IPS-20b (cell line): ENCODE measurements around the gene PPP2R3B.
"Not testable (repeated sequence)": the region's sequence is repeated elsewhere in the genome, so short reads cannot be mapped to it uniquely, and the experiment has no call there.

ENCODE experiments used
- H3K27ac ChIP-seq: one replicate; pipeline ENCODE4 v1.5.1; 2013; ENCODE audit warnings: low read length
- H3K27me3 ChIP-seq: 2 replicates; pipeline ENCODE4 v1.6.1; 2013; ENCODE audit warnings: mild to moderate bottlenecking, low read length, inconsistent platforms; ENCODE audit not compliant: insufficient read depth
- H3K36me3 ChIP-seq: 2 replicates; pipeline ENCODE4 v1.6.1; 2013; ENCODE audit warnings: low read depth, mild to moderate bottlenecking, inconsistent platforms, low read length, moderate library complexity; ENCODE audit not compliant: insufficient read depth
- H3K4me1 ChIP-seq: 2 replicates; pipeline ENCODE4 v1.6.1; 2013; ENCODE audit warnings: mild to moderate bottlenecking, control low read depth, inconsistent platforms, low read length, moderate library complexity; ENCODE audit not compliant: insufficient read depth
- H3K4me3 ChIP-seq: 2 replicates; pipeline ENCODE4 v1.5.1; 2013; ENCODE audit warnings: mild to moderate bottlenecking, low read length, inconsistent platforms
- H3K9ac ChIP-seq: 2 replicates; pipeline ENCODE4 v1.6.1; 2013; ENCODE audit warnings: low read depth, mild to moderate bottlenecking, inconsistent platforms, low read length, moderate library complexity
- H3K9me3 ChIP-seq: 2 replicates; pipeline ENCODE4 v1.6.1; 2013; ENCODE audit warnings: mild to moderate bottlenecking, low read depth, low read length, inconsistent platforms; ENCODE audit not compliant: insufficient read depth

Gene PPP2R3B

DNA sequence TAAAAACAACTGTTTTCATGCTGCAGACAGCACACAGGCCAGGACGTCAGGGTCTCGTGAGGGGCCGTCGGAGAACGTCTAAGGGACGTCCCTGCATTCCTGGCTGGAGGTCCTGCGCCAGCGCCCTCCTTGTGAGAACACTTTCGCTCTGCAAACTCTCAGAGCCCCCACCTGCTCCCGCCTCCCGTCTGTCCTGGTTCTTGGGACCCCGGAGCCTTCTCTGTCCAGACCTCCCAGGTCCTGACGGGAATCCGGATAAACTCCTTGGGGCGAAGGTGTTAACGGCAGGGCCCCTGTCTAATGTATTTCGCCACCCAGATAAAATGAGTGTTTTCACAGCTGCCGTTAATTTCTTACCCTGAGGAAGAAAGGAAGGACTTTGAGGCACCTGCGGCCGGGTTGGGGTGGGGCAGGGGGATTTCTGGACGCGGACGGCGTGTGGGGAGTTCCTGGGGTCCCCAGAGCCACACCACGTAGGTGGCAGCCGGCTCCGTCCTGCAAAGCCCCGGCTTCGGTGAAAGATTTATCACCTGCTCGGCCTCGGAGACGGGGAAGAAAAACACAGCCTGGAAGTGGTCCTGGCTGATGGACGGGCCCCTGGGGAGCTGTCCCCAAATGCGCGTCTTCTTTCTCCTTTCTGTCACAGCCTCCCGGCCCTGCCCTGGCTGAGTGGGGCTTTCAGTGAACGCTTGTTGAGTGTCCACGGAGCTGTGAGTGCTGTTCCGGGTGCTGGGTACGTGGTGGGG is 35.1 kb upstream of the PPP2R3B start:
- no peaks in the 10 kb centered on the region for H3K9me3 ChIP-seq
- no peak overlapping the region for H3K4me3 ChIP-seq
- H3K27ac ChIP-seq: no peak overlapping the region
- no peak overlapping the region for H3K9ac ChIP-seq
- H3K27me3 ChIP-seq: peaks cover 2% of the 10 kb centered on the region
- no peaks in the 10 kb centered on the region for H3K36me3 ChIP-seq
- H3K4me1 ChIP-seq: no peaks in the 10 kb centered on the region

DNA sequence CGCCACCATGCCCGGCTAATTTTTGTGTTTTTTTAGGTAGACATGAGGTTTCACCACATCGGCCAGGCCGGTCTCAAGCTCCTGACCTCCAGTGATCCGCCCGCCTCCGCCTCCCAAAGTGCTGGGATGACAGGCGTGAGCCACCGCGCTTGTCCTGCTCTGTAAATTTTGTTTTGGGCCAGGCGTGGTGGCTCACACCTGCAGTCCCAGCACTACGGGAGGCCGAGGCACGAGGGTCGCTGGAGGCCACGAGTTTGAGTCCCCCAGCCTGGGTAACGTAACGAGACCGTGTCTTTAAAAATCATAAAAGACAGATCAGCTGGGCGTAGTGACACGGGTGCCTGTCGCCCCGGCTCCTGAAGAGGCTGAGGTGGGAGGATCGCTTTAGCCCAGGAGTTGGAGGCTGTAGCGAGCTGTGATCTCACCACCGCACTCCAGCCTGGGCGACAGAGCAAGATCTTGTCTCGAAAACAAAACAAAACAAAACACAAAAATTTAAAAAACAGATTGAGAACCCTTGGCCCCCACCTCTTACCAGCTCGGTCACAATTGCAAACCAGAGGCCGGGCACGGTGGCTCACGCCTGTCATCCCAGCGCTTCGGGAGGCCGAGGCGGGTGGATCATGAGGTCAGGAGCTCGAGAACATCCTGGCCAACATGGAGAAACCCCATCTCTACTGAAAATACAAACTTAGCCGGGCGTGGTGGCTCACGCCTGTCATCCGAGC is 34.0 kb upstream of the PPP2R3B start:
- no peaks in the 10 kb centered on the region for H3K9me3 ChIP-seq
- H3K4me3 ChIP-seq: no peak overlapping the region
- no peaks in the 10 kb centered on the region for H3K36me3 ChIP-seq
- H3K9ac ChIP-seq: no peak overlapping the region
- H3K27ac ChIP-seq: no peak overlapping the region
- H3K4me1 ChIP-seq: no peaks in the 10 kb centered on the region
- H3K27me3 ChIP-seq: no peaks in the 10 kb centered on the region

DNA sequence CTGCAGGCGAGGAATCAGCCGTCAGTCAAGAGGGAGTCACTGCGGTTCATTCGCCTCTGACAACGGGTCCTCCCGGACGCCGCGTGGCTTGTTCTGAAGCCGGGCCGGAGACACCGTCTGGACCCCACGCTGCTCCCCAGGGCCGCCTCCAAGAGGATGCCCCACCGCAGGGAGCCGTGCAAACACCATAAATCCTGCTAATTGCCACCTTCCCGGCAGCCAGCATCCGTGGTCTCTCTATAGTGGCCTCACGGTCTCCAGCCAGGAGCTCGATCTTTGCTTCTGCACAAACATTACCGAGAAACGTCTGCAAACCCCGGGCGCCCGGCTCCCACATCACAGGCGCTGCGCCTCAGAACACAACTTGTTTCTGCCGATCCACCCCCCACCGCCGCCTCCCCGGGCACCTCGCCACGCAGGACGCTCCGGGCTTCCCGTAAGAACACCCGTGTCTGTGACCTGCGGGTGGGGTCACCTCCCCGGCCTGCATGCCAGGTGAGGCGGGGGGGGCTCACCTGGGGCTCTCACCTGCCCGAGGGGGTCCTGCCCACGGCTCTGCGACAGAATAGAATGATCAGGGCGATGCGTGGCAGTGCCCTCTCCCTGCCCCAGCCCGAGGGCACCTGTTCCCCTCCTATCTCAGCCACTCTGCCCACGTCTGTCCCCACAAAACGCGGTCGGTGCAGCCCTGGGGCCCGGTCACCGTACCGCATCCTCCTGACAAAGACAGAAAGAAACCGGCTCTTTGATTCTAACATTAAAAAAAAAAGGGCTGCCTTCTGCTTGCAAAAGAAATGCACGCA is 32.4 kb upstream of the PPP2R3B start:
- Histone ChIP-seq H3K27ac (no peak overlapping the region), H3K9me3 (no peaks in the 10 kb centered on the region), H3K4me3 (no peak overlapping the region), H3K9ac (no peak overlapping the region), H3K4me1 (no peaks in the 10 kb centered on the region), H3K27me3 (no peaks in the 10 kb centered on the region), H3K36me3 (no peaks in the 10 kb centered on the region)

DNA sequence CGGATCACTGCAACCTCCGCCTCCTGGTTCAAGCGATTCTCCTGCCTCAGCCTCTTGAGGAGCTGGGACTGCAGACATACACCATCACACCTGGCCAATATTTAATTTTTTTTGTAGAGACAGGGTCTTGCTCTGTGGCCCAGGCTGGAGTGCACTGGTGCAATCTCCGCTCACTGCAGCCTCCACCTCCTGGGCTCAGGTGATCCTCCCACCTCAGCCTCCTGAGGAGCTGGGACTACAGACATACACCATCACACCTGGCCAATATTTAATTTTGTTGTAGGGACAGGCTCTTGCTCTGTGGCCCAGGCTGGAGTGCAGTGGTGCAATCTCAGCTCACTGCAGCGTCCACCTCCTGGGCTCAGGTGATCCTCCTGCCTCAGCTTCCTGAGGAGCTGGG is 28.8 kb upstream of the PPP2R3B start:
- H3K9me3 ChIP-seq: not testable (repeated sequence)

DNA sequence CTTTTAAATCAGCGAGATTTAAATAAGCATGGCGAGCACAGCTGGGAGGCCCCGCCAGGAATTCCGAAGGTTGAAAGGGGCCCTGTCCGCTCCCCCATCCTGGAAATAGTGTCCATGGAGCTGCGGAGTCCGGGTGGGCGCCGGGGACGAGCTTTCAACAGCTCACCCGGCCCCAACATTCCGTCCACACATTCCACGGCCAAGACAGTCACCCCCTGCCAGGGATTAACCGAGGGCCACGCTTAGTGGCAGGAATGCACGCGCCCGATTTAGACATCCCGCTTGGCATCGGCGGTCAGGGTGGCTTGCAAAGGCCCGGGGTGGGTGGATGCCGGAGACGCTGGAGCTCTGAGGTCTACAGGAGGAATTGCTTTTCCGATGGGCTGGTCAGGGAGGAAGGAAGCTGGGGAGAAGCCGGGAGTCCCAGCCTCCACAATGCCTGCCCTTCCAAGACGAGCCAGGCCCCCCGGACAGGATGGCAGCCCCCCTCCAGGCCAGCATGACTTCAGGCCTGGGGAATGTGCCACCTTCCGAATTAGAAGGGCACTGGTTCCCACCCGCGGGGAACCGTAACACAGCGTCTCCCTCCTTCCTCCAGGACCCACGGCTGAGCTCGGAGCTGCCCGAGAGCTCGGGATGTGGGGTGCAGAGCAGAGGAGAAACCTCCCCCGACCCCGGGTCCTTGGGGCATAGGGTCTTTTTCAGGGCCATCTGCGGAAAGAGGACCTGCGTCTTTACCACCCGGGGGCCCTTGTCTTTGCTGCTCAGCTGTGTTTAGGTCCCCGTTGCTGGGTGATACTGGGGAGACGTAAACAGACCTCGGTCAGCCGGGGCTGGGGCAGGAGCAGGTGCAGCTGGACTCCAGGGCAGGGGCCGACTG is 26.9 kb upstream of the PPP2R3B start:
- H3K4me1 ChIP-seq: peaks cover 8% of the 10 kb centered on the region; the same call in 1 of the 2 replicates
- H3K9ac ChIP-seq: peak overlapping the region; percentile 65; the same call in 1 of the 2 replicates
- H3K36me3 ChIP-seq: 0 out of 2 replicates have a peak, but pooled peaks cover 3% of the 10 kb centered on the region
- no peak overlapping the region for H3K27ac ChIP-seq
- H3K27me3 ChIP-seq: no peaks in the 10 kb centered on the region; the same call in 1 of the 2 replicates
- H3K9me3 ChIP-seq: no peaks in the 10 kb centered on the region
- peak overlapping the region; percentile 50 for H3K4me3 ChIP-seq

More for the DNA sequence above, 28.8 kb upstream of the PPP2R3B start:
- H3K9ac ChIP-seq, H3K36me3 ChIP-seq, H3K27me3 ChIP-seq, H3K4me3 ChIP-seq, H3K4me1 ChIP-seq, H3K27ac ChIP-seq: not testable (repeated sequence)

DNA sequence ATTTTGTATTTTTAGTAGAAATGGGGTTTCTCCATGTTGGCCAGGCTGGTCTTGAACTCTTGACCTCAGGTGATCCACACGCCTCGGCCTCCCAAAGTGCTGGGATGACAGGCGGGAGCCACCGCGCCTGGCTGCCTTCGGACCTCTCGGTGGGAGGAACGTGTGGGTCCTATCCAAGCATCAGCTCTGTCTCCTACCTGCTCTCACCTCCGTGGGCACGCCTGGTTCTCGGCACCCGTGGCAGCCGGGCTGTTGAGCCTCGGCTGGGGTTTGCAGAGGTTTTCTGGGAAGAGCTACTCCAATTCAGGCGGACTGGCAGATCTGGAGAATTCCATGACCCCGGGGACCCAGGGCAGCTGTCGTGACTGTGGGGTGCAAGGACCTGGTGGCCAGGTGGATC is 23.6 kb upstream of the PPP2R3B start:
- Histone ChIP-seq H3K4me1 (peaks cover 8% of the 10 kb centered on the region; the same call in 1 of the 2 replicates), H3K9me3 (no peaks in the 10 kb centered on the region), H3K4me3 (no peak overlapping the region), H3K36me3 (0 out of 2 replicates have a peak, but pooled peaks cover 3% of the 10 kb centered on the region), H3K9ac (no peak overlapping the region), H3K27ac (no peak overlapping the region), H3K27me3 (no peaks in the 10 kb centered on the region; the same call in 1 of the 2 replicates)

DNA sequence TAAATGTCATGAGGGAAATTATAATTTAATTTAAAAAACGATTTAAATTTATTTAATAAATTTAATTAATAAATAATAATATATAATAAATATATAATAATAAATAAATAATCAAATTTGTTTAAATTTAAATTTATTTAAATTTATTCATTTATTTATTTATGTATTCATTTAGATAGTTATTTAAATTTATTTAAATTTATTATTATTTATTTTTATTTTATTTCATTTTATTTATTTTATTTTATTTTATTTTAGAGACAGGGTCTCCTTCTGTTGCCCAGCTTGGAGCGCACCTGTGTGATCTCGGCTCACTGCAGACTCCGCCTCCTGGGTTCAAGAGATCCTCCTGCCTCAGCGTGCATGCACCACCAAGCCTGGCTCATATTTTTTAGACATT is 18.4 kb upstream of the PPP2R3B start:
- Histone ChIP-seq H3K4me1 (no peaks in the 10 kb centered on the region), H3K36me3 (0 out of 2 replicates have a peak, but pooled peaks cover 3% of the 10 kb centered on the region), H3K27me3 (no peaks in the 10 kb centered on the region), H3K9ac (no peak overlapping the region), H3K27ac (no peak overlapping the region), H3K4me3 (no peak overlapping the region), H3K9me3 (no peaks in the 10 kb centered on the region)

DNA sequence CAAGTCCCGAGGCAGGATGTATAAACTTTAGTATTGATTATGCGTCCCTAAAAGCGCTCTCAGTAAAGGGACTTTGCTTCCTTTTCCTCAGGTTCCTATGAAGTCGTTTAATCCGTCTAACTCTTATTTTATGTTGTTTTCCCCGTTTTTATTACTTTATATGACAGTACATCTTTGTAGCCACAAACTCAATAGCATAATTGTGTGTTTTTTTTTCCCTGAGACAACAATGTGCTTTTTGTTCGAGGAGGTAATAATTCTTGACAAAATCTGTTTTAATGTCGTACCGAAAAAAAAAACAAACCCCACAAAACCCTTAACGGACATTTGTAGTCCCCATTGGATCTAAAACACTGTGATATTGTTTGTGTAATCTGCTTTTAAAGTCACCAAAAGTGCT is 17.9 kb upstream of the PPP2R3B start:
- H3K36me3 ChIP-seq: 0 out of 2 replicates have a peak, but pooled peaks cover 3% of the 10 kb centered on the region
- H3K27ac ChIP-seq: no peak overlapping the region
- H3K4me1 ChIP-seq: no peaks in the 10 kb centered on the region
- H3K27me3 ChIP-seq: no peaks in the 10 kb centered on the region
- no peaks in the 10 kb centered on the region for H3K9me3 ChIP-seq
- H3K9ac ChIP-seq: no peak overlapping the region
- no peak overlapping the region for H3K4me3 ChIP-seq

DNA sequence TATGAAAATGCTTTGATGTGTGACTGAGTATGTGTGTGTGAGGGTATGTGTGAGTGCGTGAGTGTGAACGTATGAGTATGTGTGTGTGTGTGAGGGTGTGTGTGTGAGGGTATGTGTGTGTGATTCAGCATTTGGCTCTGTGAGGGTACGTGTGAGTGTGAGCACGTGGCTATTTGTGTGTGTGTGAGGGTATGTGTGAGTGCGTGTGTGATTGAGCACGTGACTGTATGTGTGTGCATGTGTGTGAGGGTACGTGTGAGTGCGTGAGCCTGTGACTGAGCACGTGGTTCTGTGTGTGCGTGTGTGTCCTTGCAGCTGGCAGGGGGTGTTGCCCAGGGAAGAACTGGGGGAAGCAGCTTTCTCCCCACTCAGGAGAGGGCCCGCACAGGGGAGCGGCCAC is 16.1 kb upstream of the PPP2R3B start:
- no peak overlapping the region for H3K4me3 ChIP-seq
- H3K4me1 ChIP-seq: no peaks in the 10 kb centered on the region
- H3K36me3 ChIP-seq: no peaks in the 10 kb centered on the region
- no peaks in the 10 kb centered on the region for H3K27me3 ChIP-seq
- no peaks in the 10 kb centered on the region for H3K9me3 ChIP-seq
- no peak overlapping the region for H3K27ac ChIP-seq
- H3K9ac ChIP-seq: no peak overlapping the region

DNA sequence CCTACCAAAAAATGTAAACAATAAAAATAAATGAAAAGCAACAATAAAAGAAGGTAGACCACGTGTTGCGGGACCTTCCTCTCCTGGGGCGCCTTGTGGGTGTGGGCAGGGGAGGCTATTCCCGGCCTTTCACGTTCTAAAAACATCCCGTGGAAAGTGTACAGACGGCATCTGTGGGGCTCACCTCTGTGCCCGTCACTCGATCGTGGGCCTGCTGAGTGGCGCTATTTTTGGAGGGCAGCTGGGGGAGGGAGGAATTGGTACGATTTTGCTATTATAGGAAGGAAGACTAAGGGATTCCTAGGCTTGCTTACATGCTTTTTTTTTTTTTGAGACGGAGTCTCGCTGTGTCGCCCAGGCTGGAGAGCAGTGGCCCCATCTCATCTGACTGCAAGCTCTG is 13.6 kb upstream of the PPP2R3B start:
- Histone ChIP-seq H3K27me3 (no peaks in the 10 kb centered on the region), H3K36me3 (no peaks in the 10 kb centered on the region), H3K4me3 (no peak overlapping the region), H3K9ac (no peak overlapping the region), H3K4me1 (no peaks in the 10 kb centered on the region), H3K27ac (no peak overlapping the region), H3K9me3 (no peaks in the 10 kb centered on the region)

DNA sequence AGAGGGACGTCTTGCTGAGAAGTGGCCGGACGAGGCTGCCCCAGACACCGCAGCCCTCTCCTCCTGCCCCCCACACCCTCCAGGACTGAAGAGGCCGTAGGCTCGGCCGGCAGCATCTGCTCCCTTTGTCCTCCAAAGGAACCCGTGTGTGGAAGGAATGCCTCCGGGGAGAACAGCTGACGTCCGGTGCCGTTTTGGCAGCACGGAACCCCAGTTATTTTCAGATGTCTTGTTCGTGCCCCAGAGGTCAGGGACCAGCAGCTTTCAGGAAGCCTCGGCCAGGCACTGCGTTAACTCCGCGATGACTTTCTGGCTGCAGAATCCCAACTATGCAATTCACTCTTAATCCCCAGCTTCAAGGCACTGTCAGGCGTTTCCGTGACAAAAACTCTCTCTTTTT is 10.9 kb upstream of the PPP2R3B start:
- Histone ChIP-seq H3K36me3 (no peaks in the 10 kb centered on the region), H3K9ac (no peak overlapping the region), H3K9me3 (no peaks in the 10 kb centered on the region), H3K4me1 (no peaks in the 10 kb centered on the region), H3K4me3 (no peak overlapping the region), H3K27ac (no peak overlapping the region), H3K27me3 (no peaks in the 10 kb centered on the region)
